Measurements from ENCODE around the gene GLUD2.
"Not testable (repeated sequence)": the region's sequence is repeated elsewhere in the genome, so short reads cannot be mapped to it uniquely, and the experiment has no call there.

GLUD2 gene

GRCh38 chrX:121050781-121051180 is 3.4 kb downstream of the GLUD2 start:
- no peak for DNase-seq (ENCODE audit: low read depth)
- no peak overlapping the region for H3K4me3 ChIP-seq (ENCODE audit: low read length)
- TF ChIP-seq CTCF (conservative IDR thresholded peaks at IDR 0.05; ENCODE audit: low read length): no peak

- H3K4me3 ChIP-seq (ENCODE audit: low read length): no peak overlapping the region
- no peak for DNase-seq (ENCODE audit: low read depth)
- no peak for TF ChIP-seq CTCF (conservative IDR thresholded peaks at IDR 0.05; ENCODE audit: low read length)
Observed at GRCh38 chrX:121052122-121052521, 4.7 kb downstream of the GLUD2 start.

- no peak for DNase-seq (ENCODE audit: low read depth)
- TF ChIP-seq CTCF (conservative IDR thresholded peaks at IDR 0.05; ENCODE audit: low read length): no peak
- H3K4me3 ChIP-seq (ENCODE audit: low read length): no peak overlapping the region
Observed at GRCh38 chrX:121062289-121062688, 14.9 kb downstream of the GLUD2 start.

- TF ChIP-seq CTCF (conservative IDR thresholded peaks at IDR 0.05; ENCODE audit: low read length): no peak
- no peak for DNase-seq (ENCODE audit: low read depth)
- no peak overlapping the region for H3K4me3 ChIP-seq (ENCODE audit: low read length)
Observed at GRCh38 chrX:121064579-121064978, 17.2 kb downstream of the GLUD2 start.

GRCh38 chrX:121084247-121084646 is 36.8 kb downstream of the GLUD2 start:
- DNase-seq (ENCODE audit: low read depth); H3K4me3 ChIP-seq (ENCODE audit: low read length): not testable (repeated sequence)

- no peak overlapping the region for H3K4me3 ChIP-seq (ENCODE audit: low read length)
- no peak for DNase-seq (ENCODE audit: low read depth)
- no peak for TF ChIP-seq CTCF (conservative IDR thresholded peaks at IDR 0.05; ENCODE audit: low read length)
Observed at GRCh38 chrX:121084903-121085611, 37.6 kb downstream of the GLUD2 start.

- no peak for TF ChIP-seq CTCF (conservative IDR thresholded peaks at IDR 0.05; ENCODE audit: low read length)
- DNase-seq (ENCODE audit: low read depth): no peak
- no peak overlapping the region for H3K4me3 ChIP-seq (ENCODE audit: low read length)
Observed at GRCh38 chrX:121085612-121086010, 38.2 kb downstream of the GLUD2 start.
